WTC11 (cell line): ENCODE measurements around the gene MYCBPAP. TPM values are rescaled to one million over a fixed set of nuclear protein-coding genes. Genes with fewer than 3 reads are reported as not detected.

ENCODE experiments used
- ATAC-seq: fragments of 200-7000 bp; cut with Tn5 transposase; 2 replicates; pipeline ENCODE4 v1.10.0; 2021; ENCODE audit warnings: mild to moderate bottlenecking, moderate library complexity
- CTCF ChIA-PET: fragments of 300-600 bp; sonication (Branson Sonifier 250); formaldehyde crosslinking; loops from one replicate; lab custom pipeline; 2021; ENCODE audit warnings: antibody characterized with exemption; lab: Charles Lee
- POLR2A ChIA-PET: fragments of 350-600 bp; sonication (Branson Sonifier 250); formaldehyde crosslinking; loops from one replicate; lab custom pipeline; 2021; ENCODE audit warnings: antibody characterized with exemption; lab: Charles Lee
- DNase-seq: peaks from one replicate; pipeline ENCODE4 v3.0.0; 2021; ENCODE audit warnings: low spot score
- H3K27ac Mint-ChIP-seq: 2 replicates; pipeline ENCODE4 v1.8.0; 2021; ENCODE audit warnings: mixed read lengths
- H3K27me3 Mint-ChIP-seq: 2 replicates; pipeline ENCODE4 v1.8.0; 2021; ENCODE audit warnings: low read depth, mild to moderate bottlenecking, moderate library complexity, mixed read lengths
- H3K36me3 Mint-ChIP-seq: 2 replicates; pipeline ENCODE4 v1.8.0; 2021; ENCODE audit warnings: mixed read lengths
- H3K4me1 Mint-ChIP-seq: 2 replicates; pipeline ENCODE4 v1.8.0; 2022; ENCODE audit warnings: mixed read lengths
- H3K4me3 Mint-ChIP-seq: 2 replicates; pipeline ENCODE4 v1.8.0; 2021; ENCODE audit warnings: mild to moderate bottlenecking, moderate library complexity, mixed read lengths
- H3K9me3 Mint-ChIP-seq: 2 replicates; pipeline ENCODE4 v1.8.0; 2021; ENCODE audit warnings: mixed read lengths
- CREB1 ChIP-seq: sonication (generic); formaldehyde crosslinking; IDR thresholded peaks from 2 replicates; pipeline ENCODE4 v1.8.0; 2023; ENCODE audit warnings: mild to moderate bottlenecking, missing genetic modification reagents
- EMX1 ChIP-seq: fragments of 250-450 bp; sonication (Bioruptor Pico); IDR thresholded peaks from 2 replicates; pipeline ENCODE4 v1.8.0; 2021; ENCODE audit warnings: mild to moderate bottlenecking
- GABPB1 ChIP-seq: sonication (generic); formaldehyde crosslinking; IDR thresholded peaks from 2 replicates; pipeline ENCODE4 v1.8.1; 2023; ENCODE audit warnings: mild to moderate bottlenecking, missing genetic modification reagents
- RORB ChIP-seq: fragments of 250-450 bp; sonication (Bioruptor Pico); IDR thresholded peaks from 2 replicates; pipeline ENCODE4 v1.9.0; 2021; ENCODE audit warnings: mild to moderate bottlenecking
- TEAD1 ChIP-seq: sonication (generic); formaldehyde crosslinking; IDR thresholded peaks from 2 replicates; pipeline ENCODE4 v1.8.0; 2022; ENCODE audit warnings: mild to moderate bottlenecking, missing genetic modification reagents
- TEAD4 ChIP-seq: sonication (generic); formaldehyde crosslinking; IDR thresholded peaks from 2 replicates; pipeline ENCODE4 v1.8.0; 2022; ENCODE audit warnings: mild to moderate bottlenecking, missing genetic modification reagents
- ZNF423 ChIP-seq: fragments of 250-450 bp; sonication (Bioruptor Pico); IDR thresholded peaks from 2 replicates; pipeline ENCODE4 v2.1.2; 2022; ENCODE audit warnings: mild to moderate bottlenecking, moderate library complexity
- total RNA-seq: library from RNA; stranded (reverse); gene quantifications from 3 replicates; pipeline ENCODE4 v1.2.3, GENCODE V29; 2021
- TF ChIP-seq, protein P1 (sequence below): sonication (generic); formaldehyde crosslinking; IDR thresholded peaks from 2 replicates; pipeline ENCODE4 v1.8.0; 2023; ENCODE audit warnings: missing genetic modification reagents, mild to moderate bottlenecking, borderline replicate concordance
- TF ChIP-seq, protein P2 (sequence below): fragments of 250-450 bp; sonication (Bioruptor Pico); IDR thresholded peaks from 2 replicates; pipeline ENCODE4 v1.9.0; 2021; ENCODE audit warnings: mild to moderate bottlenecking
- TF ChIP-seq, protein P3 (sequence below): fragments of 250-450 bp; sonication (Bioruptor Pico); IDR thresholded peaks from 2 replicates; pipeline ENCODE4 v1.9.0; 2021; ENCODE audit warnings: mild to moderate bottlenecking
- TF ChIP-seq, protein P4 (sequence below): sonication (generic); formaldehyde crosslinking; IDR thresholded peaks from 2 replicates; pipeline ENCODE4 v1.8.1; 2023; ENCODE audit warnings: mild to moderate bottlenecking, missing genetic modification reagents, borderline replicate concordance
- TF ChIP-seq, protein P5 (sequence below): fragments of 250-450 bp; sonication (Bioruptor Pico); IDR thresholded peaks from 2 replicates; pipeline ENCODE4 v2.1.2; 2022; ENCODE audit warnings: mild to moderate bottlenecking, moderate library complexity

Gene MYCBPAP
- total RNA-seq, 1 experiment from 2014 or later: 5.7 TPM

DNA sequence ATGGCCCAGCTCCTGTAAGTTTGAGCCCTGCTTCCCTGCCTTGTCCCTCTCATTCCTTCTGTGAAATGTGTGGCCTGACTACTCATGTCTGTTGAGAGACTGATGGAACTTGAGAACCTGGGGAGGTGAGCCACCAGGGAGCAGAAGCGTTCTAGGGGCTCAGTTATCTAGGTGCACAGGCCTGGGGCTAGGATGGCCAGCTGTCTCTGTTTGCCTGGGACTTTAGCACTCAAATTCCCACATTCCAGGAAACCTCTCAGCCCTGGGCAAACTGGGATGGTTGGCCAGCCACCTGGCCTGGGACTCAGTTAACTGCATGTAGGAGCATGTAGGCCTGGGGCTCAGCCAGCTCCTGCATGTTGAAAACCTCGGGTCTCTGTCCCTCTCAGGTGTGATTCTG lies 15.0 kb downstream of the MYCBPAP start (continued):
- TF ChIP-seq, protein P1, sequence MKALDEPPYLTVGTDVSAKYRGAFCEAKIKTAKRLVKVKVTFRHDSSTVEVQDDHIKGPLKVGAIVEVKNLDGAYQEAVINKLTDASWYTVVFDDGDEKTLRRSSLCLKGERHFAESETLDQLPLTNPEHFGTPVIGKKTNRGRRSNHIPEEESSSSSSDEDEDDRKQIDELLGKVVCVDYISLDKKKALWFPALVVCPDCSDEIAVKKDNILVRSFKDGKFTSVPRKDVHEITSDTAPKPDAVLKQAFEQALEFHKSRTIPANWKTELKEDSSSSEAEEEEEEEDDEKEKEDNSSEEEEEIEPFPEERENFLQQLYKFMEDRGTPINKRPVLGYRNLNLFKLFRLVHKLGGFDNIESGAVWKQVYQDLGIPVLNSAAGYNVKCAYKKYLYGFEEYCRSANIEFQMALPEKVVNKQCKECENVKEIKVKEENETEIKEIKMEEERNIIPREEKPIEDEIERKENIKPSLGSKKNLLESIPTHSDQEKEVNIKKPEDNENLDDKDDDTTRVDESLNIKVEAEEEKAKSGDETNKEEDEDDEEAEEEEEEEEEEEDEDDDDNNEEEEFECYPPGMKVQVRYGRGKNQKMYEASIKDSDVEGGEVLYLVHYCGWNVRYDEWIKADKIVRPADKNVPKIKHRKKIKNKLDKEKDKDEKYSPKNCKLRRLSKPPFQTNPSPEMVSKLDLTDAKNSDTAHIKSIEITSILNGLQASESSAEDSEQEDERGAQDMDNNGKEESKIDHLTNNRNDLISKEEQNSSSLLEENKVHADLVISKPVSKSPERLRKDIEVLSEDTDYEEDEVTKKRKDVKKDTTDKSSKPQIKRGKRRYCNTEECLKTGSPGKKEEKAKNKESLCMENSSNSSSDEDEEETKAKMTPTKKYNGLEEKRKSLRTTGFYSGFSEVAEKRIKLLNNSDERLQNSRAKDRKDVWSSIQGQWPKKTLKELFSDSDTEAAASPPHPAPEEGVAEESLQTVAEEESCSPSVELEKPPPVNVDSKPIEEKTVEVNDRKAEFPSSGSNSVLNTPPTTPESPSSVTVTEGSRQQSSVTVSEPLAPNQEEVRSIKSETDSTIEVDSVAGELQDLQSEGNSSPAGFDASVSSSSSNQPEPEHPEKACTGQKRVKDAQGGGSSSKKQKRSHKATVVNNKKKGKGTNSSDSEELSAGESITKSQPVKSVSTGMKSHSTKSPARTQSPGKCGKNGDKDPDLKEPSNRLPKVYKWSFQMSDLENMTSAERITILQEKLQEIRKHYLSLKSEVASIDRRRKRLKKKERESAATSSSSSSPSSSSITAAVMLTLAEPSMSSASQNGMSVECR (CRISPR knock-in tag): no peak
- no peak for TF ChIP-seq CREB1 (CRISPR knock-in tag)
- TF ChIP-seq, protein P2, sequence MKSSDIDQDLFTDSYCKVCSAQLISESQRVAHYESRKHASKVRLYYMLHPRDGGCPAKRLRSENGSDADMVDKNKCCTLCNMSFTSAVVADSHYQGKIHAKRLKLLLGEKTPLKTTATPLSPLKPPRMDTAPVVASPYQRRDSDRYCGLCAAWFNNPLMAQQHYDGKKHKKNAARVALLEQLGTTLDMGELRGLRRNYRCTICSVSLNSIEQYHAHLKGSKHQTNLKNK (CRISPR knock-in tag): no peak

DNA sequence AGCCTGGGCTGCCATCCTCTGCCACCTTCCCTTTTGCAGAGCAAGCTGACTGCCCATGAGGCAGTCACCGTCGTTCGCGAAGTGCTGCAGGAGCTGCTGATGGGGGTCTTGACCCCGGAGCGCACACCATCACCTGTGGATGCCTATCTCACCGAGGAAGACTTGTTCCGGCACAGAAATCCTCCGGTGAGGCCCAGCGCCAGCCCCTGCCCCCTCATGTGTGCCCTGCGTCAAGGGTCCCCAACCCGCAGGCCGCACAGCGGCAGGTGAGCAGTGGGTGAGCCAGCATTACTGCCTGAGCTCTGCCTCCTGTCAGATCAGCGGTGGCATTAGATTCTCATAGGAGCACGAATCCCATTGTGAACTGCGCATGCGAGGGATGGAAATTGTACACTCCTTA lies 16.6 kb downstream of the MYCBPAP start:
- Mint-ChIP-seq H3K4me1 (0 out of 2 replicates have a peak, but pooled peaks cover 3% of the 10 kb centered on the region), H3K4me3 (no peak overlapping the region), H3K9me3 (no peaks in the 10 kb centered on the region), H3K27me3 (no peaks in the 10 kb centered on the region; the same call in none of the 2 replicates), H3K27ac (no peak overlapping the region), H3K36me3 (no peaks in the 10 kb centered on the region)
- ChIA-PET CTCF (interaction anchor here (0.6 kb wide), 1 partner anchor 32 kb away, joined by 4 read pairs; no protein-coding TSS in a partner anchor), POLR2A (no interaction called here)
- ATAC-seq (no peak), DNase-seq (no peak)
- TF ChIP-seq ZNF423 (no peak), TEAD4 (no peak), RORB (CRISPR knock-in tag) (no peak), GABPB1 (CRISPR knock-in tag) (no peak), EMX1 (CRISPR knock-in tag) (no peak), TEAD1 (CRISPR knock-in tag) (no peak)
- TF ChIP-seq, protein P3, sequence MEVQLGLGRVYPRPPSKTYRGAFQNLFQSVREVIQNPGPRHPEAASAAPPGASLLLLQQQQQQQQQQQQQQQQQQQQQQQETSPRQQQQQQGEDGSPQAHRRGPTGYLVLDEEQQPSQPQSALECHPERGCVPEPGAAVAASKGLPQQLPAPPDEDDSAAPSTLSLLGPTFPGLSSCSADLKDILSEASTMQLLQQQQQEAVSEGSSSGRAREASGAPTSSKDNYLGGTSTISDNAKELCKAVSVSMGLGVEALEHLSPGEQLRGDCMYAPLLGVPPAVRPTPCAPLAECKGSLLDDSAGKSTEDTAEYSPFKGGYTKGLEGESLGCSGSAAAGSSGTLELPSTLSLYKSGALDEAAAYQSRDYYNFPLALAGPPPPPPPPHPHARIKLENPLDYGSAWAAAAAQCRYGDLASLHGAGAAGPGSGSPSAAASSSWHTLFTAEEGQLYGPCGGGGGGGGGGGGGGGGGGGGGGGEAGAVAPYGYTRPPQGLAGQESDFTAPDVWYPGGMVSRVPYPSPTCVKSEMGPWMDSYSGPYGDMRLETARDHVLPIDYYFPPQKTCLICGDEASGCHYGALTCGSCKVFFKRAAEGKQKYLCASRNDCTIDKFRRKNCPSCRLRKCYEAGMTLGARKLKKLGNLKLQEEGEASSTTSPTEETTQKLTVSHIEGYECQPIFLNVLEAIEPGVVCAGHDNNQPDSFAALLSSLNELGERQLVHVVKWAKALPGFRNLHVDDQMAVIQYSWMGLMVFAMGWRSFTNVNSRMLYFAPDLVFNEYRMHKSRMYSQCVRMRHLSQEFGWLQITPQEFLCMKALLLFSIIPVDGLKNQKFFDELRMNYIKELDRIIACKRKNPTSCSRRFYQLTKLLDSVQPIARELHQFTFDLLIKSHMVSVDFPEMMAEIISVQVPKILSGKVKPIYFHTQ (CRISPR knock-in tag): no peak
- TF ChIP-seq, protein P4, sequence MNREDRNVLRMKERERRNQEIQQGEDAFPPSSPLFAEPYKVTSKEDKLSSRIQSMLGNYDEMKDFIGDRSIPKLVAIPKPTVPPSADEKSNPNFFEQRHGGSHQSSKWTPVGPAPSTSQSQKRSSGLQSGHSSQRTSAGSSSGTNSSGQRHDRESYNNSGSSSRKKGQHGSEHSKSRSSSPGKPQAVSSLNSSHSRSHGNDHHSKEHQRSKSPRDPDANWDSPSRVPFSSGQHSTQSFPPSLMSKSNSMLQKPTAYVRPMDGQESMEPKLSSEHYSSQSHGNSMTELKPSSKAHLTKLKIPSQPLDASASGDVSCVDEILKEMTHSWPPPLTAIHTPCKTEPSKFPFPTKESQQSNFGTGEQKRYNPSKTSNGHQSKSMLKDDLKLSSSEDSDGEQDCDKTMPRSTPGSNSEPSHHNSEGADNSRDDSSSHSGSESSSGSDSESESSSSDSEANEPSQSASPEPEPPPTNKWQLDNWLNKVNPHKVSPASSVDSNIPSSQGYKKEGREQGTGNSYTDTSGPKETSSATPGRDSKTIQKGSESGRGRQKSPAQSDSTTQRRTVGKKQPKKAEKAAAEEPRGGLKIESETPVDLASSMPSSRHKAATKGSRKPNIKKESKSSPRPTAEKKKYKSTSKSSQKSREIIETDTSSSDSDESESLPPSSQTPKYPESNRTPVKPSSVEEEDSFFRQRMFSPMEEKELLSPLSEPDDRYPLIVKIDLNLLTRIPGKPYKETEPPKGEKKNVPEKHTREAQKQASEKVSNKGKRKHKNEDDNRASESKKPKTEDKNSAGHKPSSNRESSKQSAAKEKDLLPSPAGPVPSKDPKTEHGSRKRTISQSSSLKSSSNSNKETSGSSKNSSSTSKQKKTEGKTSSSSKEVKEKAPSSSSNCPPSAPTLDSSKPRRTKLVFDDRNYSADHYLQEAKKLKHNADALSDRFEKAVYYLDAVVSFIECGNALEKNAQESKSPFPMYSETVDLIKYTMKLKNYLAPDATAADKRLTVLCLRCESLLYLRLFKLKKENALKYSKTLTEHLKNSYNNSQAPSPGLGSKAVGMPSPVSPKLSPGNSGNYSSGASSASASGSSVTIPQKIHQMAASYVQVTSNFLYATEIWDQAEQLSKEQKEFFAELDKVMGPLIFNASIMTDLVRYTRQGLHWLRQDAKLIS (CRISPR knock-in tag): no peak
- TF ChIP-seq, protein P5, sequence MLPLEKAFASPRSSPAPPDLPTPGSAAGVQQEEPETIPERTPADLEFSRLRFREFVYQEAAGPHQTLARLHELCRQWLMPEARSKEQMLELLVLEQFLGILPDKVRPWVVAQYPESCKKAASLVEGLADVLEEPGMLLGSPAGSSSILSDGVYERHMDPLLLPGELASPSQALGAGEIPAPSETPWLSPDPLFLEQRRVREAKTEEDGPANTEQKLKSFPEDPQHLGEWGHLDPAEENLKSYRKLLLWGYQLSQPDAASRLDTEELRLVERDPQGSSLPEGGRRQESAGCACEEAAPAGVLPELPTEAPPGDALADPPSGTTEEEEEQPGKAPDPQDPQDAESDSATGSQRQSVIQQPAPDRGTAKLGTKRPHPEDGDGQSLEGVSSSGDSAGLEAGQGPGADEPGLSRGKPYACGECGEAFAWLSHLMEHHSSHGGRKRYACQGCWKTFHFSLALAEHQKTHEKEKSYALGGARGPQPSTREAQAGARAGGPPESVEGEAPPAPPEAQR (CRISPR knock-in tag): no peak
